ENCODE data around the gene NDEL1. TPM values are rescaled to one million over a fixed set of nuclear protein-coding genes. Genes with fewer than 3 reads are reported as not detected.

Gene NDEL1
- total and polyA plus RNA-seq, 9 of the 15 experiments (the other 6 are each of a cell fraction or from before 2014, with no cell fraction given) = 0.86 to 30.5 (median 22.7) TPM

DNA sequence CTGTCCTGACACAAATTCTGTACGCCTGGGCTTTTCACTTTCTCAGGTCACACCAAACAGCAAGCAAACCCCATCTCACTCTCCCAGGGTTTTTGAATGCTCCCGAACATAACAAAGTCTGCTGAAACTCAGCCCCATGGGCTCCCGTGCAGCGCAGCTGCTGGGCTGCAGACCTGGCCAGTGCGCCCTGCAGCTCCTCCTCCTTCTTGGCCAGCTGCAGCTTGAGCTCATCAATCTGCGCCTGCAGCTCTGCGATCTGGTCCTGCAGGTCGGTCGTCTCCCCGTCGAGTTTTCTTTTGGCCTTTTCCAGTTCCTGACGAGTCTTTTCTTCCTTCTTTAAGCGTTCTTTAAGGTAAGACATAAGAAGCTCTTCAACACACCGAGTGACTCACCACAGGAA lies 70.5 kb downstream of the NDEL1 start:
- H4K20me1 ChIP-seq (replicated peaks; ENCODE audit: control insufficient read depth, insufficient read depth, low read length) = no peaks in the 10 kb centered on the region
- ATAC-seq = no peak
- no peaks in the 10 kb centered on the region for H3K4me1 ChIP-seq (replicated peaks in 1 of 2; ENCODE audit: control insufficient read depth in 2 of 2, insufficient read depth in 2 of 2, low read length in 2 of 2)
- WGBS (ENCODE audit: insufficient coverage, low coverage, missing lambda C conversion rate) = 97% methylated on average over 4 of the region's 14 CpGs
- FAIRE-seq = no peak
- DNase-seq (ENCODE audit: extremely low read depth in 1 of 4, low spot score in 3 of 4) = no peak
- H3K9me1 ChIP-seq (ENCODE audit: control insufficient read depth, insufficient read depth, low read length) = no peaks in the 10 kb centered on the region
- no peaks in the 10 kb centered on the region for H3K9me3 ChIP-seq (replicated peaks; ENCODE audit: control insufficient read depth, insufficient read depth, low read depth, low read length)
- POLR2A ChIA-PET = interaction anchor here (0.6 to 1.5 kb wide), 3 partner anchors 9 to 85 kb away, joined by 3 to 5 read pairs (median 3); no protein-coding TSS in a partner anchor
- in situ Hi-C loops (cut with MboI) (no loop called here), intact Hi-C loops (cut with micrococcal nuclease) (loop anchor here (10.0 kb wide), 1 partner anchor 239 kb away; the partner anchor contains the start of gene CCDC42)
- H3K36me3 ChIP-seq (ENCODE audit: control insufficient read depth, insufficient read depth, low read length) = peaks cover 76% of the 10 kb centered on the region
- H3K4me2 ChIP-seq (ENCODE audit: insufficient read depth, low read length) = no peak overlapping the region
- H2AFZ ChIP-seq (ENCODE audit: low read depth, low read length) = no peak overlapping the region
- no peaks in the 10 kb centered on the region for H3K79me2 ChIP-seq (ENCODE audit: control insufficient read depth, insufficient read depth, low read length)
- H3K9ac ChIP-seq (ENCODE audit: insufficient read depth in 1 of 2, low read depth in 2 of 2, low read length in 2 of 2) = no peak overlapping the region
- no TSS peak for BruUV-seq (replicated peaks)
- no peak overlapping the region for H3K27ac ChIP-seq (ENCODE audit: extremely low read depth, low read depth, low read length)
- H3K4me3 ChIP-seq = no peak overlapping the region
- CTCF ChIA-PET (ENCODE audit: low intra/inter-chr PET ratio) = no interaction called here
- H3K27me3 ChIP-seq (ENCODE audit: control insufficient read depth in 2 of 2, insufficient read depth in 2 of 2, low read length in 2 of 2) = no peaks in the 10 kb centered on the region
- no peak for TF ChIP-seq TCF7 (IDR thresholded peaks at IDR 0.05; ENCODE audit: borderline replicate concordance)
- TF ChIP-seq MNT (conservative IDR thresholded peaks at IDR 0.05) = no peak
- no peak for TF ChIP-seq SMARCC2 (IDR thresholded peaks at IDR 0.05; ENCODE audit: low read depth)
- TF ChIP-seq, protein P1, sequence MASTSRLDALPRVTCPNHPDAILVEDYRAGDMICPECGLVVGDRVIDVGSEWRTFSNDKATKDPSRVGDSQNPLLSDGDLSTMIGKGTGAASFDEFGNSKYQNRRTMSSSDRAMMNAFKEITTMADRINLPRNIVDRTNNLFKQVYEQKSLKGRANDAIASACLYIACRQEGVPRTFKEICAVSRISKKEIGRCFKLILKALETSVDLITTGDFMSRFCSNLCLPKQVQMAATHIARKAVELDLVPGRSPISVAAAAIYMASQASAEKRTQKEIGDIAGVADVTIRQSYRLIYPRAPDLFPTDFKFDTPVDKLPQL (IDR thresholded peaks at IDR 0.05; ENCODE audit: extremely low read depth, insufficient read length) = no peak
- TF ChIP-seq, protein P2, sequence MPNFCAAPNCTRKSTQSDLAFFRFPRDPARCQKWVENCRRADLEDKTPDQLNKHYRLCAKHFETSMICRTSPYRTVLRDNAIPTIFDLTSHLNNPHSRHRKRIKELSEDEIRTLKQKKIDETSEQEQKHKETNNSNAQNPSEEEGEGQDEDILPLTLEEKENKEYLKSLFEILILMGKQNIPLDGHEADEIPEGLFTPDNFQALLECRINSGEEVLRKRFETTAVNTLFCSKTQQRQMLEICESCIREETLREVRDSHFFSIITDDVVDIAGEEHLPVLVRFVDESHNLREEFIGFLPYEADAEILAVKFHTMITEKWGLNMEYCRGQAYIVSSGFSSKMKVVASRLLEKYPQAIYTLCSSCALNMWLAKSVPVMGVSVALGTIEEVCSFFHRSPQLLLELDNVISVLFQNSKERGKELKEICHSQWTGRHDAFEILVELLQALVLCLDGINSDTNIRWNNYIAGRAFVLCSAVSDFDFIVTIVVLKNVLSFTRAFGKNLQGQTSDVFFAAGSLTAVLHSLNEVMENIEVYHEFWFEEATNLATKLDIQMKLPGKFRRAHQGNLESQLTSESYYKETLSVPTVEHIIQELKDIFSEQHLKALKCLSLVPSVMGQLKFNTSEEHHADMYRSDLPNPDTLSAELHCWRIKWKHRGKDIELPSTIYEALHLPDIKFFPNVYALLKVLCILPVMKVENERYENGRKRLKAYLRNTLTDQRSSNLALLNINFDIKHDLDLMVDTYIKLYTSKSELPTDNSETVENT (CRISPR knock-in tag; IDR thresholded peaks at IDR 0.05) = no peak
- no peak for TF ChIP-seq SFPQ (IDR thresholded peaks at IDR 0.05; ENCODE audit: low read depth, low read length)
- TF ChIP-seq, protein P3, sequence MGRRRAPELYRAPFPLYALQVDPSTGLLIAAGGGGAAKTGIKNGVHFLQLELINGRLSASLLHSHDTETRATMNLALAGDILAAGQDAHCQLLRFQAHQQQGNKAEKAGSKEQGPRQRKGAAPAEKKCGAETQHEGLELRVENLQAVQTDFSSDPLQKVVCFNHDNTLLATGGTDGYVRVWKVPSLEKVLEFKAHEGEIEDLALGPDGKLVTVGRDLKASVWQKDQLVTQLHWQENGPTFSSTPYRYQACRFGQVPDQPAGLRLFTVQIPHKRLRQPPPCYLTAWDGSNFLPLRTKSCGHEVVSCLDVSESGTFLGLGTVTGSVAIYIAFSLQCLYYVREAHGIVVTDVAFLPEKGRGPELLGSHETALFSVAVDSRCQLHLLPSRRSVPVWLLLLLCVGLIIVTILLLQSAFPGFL (CRISPR knock-in tag; IDR thresholded peaks at IDR 0.05) = no peak
- no peak for TF ChIP-seq PHB2 (IDR thresholded peaks at IDR 0.05; ENCODE audit: low read depth)
- TF ChIP-seq MTF1 (CRISPR knock-in tag; IDR thresholded peaks at IDR 0.05; ENCODE audit: borderline replicate concordance) = no peak
- TF ChIP-seq ZNF699 (CRISPR knock-in tag; IDR thresholded peaks at IDR 0.05; ENCODE audit: insufficient replicate concordance) = no peak
- no peak for TF ChIP-seq FOXA1 (IDR thresholded peaks at IDR 0.05; ENCODE audit: borderline replicate concordance)
- TF ChIP-seq MBD2 (IDR thresholded peaks at IDR 0.05; ENCODE audit: borderline replicate concordance, low read depth) = no peak
- no peak for TF ChIP-seq MXI1 (IDR thresholded peaks at IDR 0.05; ENCODE audit: low read depth, low read length)

All from K562 (cell line).